GM19324 (cell line): ENCODE measurements around the gene SPATS2L.

Experiments used
- ATAC-seq: cut with Tn5 transposase; IDR thresholded peaks from one replicate; pipeline ENCODE4 v1.9.1; 2021; ENCODE audit warnings: mild to moderate bottlenecking, moderate library complexity; ENCODE audit not compliant: unreplicated experiment, low FRiP score

SPATS2L gene

GRCh38 chr2:200345975-200346374, 39.5 kb downstream of the SPATS2L start:
- no peak for ATAC-seq

- ATAC-seq, result no peak
Measured at GRCh38 chr2:200347301-200347700, 40.8 kb downstream of the SPATS2L start.

GRCh38 chr2:200348897-200349563, 42.5 kb downstream of the SPATS2L start:
- no peak for ATAC-seq

DNA sequence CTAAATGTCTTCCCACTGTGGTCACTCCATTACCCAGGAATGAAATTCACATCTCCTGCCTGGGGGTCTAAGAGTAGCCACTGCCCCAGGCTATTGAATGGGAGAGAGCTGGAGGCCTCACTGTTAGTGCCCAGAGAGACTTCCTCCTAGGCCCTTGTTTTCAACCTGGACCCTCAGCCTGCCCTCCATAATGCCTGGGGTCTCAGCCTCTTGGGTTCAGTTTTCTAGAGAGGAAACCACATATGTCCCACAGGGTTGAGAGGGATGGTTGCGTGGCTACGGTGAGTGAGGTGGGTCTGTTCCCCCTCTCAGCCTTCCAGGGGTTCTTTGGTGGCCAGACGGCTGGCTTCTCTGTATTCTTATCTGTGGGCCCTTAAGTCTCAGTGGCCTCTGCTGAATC, 43.4 kb downstream of the SPATS2L start:
- ATAC-seq, result no peak

DNA sequence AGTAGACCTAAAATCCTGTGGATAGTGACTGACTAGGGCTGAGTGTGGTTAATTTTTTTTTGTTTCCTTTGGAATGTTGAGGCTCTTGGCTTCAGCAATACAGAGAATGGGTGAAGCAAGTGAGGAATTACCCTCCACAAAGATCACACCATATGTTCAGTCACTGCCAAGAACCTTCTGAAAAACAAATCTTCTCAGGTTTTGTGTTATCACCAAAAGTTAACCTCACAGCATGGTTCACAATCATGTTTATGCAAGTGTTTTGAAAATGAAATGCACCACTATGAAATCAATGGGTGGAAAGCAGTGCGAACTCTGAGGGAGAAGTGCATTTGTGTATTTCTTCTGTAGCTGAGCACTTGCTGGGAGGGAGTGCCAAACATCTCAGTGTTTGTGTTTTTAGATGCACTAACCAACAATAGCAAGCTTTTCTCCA, 44.4 kb downstream of the SPATS2L start:
- ATAC-seq, result no peak

DNA sequence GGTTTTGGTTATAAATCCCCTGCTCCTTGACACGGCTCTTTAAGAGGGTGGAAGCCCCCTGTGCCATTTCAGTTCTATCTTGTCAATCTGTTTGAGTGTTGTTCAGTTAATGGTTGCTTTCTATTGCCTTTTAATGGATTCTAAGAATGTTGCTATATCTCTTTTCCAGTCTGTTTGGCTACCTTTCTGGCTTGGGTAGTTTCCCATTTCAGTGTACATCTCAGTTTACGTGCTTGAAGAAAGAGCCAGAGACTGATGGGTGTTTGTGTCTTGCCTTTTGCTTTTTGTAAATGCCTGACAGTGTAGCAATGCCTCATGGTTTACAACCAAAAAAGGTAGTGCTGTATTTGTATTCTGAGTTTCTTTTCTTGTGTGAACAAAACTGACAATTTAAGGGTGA, 45.3 kb downstream of the SPATS2L start:
- ATAC-seq, result no peak

- ATAC-seq, result no peak
Measured at GRCh38 chr2:200352636-200353035, 46.1 kb downstream of the SPATS2L start.

DNA sequence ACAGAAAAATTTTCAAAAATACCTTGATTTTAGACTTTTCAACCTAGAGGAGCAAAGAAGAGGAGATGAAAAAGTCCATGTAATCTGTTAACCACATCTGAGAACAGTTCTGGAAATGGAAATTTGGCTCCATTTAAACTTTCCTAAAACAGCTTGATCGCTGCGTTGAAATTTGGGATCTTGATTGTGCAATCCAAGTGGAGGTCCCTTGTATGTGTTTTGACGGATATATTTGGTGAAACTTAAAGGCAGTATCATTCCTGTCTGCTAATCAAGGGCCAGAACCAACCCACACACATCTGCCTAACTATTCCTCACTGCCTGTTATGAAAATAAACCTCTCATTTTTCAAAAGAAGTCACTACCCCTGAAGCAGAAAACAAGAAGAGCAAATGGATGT, 46.6 kb downstream of the SPATS2L start:
- no peak for ATAC-seq

- no peak for ATAC-seq
Measured at GRCh38 chr2:200353874-200354273, 47.4 kb downstream of the SPATS2L start.

GRCh38 chr2:200354833-200355751, 48.6 kb downstream of the SPATS2L start:
- ATAC-seq, result no peak

- ATAC-seq, result no peak
Measured at GRCh38 chr2:200356321-200356720, 49.8 kb downstream of the SPATS2L start.

DNA sequence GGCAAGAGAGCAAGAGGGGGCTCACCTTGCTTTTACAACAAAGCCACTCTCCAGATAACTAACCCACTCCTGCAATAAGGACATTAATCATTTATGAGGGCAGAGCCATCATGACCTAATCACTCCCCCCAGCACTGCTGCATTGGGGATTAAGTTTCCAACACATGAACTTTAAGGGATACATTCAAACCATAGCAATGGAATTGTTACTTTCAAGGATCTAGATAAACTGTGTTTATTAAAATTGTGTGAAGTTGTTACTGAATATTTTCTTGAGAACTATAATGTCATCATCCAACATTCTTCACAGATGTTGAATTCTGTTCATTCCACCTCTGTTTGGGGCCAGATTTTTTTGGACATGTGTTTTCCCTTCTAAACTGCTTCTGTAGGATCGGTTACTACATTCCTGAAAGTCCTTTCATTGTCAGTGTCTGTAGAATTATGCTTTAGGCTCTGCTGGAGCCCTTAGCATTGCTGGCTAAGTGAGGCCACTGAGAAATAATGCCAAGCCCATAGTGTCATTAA, 50.4 kb downstream of the SPATS2L start:
- ATAC-seq, result no peak

- ATAC-seq, result no peak
Measured at GRCh38 chr2:200357845-200358244, 51.4 kb downstream of the SPATS2L start.

DNA sequence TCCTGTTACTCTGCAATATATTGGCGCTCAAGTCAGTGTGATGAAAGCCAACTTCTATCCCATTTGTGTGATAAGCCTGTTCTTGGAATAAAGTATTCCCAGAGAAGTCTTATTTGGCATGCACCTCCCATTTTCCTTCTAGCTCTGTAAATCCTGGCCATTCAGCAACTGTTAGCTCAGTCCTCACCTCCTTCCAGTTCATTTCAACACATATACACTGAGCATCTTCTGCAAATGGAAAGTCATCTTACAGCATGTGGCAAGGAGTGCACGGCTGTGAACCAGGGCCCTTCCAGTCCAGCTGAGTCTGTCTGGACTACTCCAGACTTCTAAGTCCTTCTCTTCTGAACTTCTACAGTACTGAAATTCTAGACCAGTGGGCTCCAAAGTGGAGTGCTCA, 53.1 kb downstream of the SPATS2L start:
- no peak for ATAC-seq

DNA sequence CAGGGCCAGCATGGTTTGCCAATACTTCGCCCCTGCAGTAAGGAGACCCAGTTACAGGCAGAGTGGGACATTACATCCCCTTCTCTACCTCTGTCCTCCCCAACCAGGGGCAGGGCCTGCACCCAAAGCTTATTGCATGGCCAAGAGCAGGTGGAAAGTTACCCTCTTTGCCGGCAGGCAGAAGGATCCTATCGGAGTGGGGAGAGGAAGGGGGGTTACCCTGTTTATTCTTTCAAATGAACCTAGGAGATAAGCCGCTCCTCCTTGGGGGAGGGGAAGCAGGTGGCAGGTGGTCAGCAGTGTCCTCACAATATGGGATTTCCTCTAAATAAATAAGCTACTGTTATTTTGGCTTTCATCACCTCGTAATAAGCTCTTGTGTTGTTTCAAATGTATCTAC, 53.9 kb downstream of the SPATS2L start:
- ATAC-seq, result no peak

DNA sequence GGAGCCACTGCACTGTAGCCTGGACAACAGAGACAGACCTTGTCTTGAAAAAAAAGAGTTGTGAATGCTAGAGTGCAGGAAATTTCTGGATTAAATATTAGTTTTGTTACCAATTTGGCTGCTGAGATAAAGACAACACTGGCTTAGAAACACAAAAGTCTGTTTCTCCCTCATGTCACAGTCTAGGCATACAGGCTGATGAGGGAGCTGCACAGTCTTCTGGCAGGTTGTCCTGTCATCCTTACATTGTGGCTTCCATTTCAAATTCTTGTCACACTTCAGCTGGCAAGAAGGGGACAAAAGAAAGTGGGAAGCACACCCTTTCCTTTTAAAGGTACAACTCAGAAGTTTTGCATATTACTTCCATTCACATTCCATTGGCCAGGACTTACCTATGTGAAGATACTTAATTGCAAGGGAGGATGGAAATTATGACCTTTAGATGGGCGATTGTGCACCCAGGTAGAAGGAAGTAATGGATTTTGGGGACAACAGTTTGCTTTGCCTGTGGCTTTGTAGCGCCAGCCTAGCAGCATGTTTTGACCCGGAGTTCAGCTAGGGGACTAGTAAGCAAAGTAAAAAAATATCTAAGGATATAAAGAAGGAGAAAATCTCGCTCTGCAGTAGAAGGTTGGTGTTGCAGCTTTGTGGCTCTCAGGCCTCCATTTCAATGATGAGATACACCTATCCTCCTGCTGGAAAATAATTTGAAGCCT, 55.9 kb downstream of the SPATS2L start:
- ATAC-seq, result no peak

DNA sequence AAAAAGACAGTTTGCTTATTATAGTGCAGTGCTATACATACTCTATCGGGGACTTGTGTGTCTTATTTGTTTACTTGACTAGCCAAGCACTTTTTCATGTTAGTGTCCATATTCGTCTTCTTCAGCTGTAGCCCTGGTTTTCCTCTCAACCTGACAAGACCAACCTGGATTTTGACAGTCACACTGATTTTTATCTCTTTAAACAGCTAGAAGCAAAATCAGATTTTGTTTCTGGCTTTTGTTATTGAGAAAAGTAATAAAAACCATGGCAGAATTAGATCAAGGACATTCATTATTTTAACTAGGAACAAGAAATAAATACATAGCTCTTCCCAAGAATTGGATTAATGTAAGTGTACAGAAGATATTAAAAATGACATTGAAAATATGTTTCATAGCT, 56.8 kb downstream of the SPATS2L start:
- no peak for ATAC-seq

- no peak for ATAC-seq
Measured at GRCh38 chr2:200364142-200364541, 57.6 kb downstream of the SPATS2L start.

DNA sequence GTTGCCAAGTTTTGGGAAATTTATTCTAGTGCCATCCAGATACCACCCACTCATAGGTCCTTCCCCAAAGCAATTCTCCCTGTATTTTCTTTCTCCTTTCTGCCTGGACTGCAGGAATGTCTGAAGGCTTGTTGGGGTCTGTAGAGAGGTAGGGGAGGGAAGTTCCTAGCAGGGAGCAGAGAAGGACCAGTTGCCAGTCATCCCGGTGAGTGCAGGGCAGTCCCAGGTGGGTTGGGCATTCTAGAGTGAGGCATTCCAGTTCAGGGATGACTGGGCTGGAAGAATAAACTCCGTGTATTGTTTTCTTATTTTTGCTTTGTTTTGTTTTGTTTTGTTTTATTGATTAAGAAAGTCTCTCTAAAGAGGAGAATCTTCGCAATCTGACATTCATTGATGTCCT, 58.1 kb downstream of the SPATS2L start:
- ATAC-seq, result no peak

DNA sequence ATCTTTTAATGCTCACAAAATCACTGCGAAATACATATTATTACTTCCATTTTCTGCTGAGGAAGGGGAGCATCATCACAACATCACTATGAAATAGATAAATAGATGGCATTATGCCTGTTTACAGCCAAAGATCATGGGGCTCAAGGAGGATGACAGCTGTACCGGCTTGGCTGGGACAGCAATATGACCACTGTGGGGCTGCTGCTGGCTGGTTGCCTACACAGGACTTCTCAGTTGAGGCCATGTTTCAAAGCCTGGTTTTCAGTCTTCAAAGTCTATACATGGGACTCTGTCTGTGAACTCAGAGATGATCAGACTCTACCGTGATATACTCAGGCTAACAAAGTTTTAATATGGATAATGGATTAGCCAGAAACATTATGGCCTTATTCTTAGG, 58.7 kb downstream of the SPATS2L start:
- ATAC-seq, result no peak

DNA sequence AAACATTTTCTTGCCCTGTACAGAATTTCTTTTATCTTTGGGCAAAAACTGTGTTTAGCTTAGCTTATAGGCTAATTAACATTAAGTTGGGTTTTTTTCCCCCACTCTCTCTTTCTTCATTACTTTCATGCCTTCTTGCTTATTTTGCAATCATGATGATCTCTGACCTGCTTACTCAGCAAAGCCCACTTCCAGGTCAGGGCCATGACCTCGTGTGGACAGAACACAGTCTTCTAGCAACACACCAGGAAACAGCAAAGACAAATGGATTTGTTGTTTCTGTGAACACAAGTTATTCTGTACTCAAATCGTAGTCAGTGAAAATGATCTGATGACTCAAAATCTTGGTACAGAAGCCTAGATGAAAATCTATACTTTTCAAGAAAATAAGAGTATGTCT, 60.7 kb downstream of the SPATS2L start:
- ATAC-seq, result no peak
